Activated T-cell treated with anti-CD3 and anti-CD28 coated beads for 48 hours (primary cell): Measurements from ENCODE around the gene NNMT.

Source experiments
- DNase-seq: peaks from one replicate; pipeline ENCODE4 v3.0.0-alpha.2; 2020; ENCODE audit warnings: low read depth

The NNMT gene

DNA sequence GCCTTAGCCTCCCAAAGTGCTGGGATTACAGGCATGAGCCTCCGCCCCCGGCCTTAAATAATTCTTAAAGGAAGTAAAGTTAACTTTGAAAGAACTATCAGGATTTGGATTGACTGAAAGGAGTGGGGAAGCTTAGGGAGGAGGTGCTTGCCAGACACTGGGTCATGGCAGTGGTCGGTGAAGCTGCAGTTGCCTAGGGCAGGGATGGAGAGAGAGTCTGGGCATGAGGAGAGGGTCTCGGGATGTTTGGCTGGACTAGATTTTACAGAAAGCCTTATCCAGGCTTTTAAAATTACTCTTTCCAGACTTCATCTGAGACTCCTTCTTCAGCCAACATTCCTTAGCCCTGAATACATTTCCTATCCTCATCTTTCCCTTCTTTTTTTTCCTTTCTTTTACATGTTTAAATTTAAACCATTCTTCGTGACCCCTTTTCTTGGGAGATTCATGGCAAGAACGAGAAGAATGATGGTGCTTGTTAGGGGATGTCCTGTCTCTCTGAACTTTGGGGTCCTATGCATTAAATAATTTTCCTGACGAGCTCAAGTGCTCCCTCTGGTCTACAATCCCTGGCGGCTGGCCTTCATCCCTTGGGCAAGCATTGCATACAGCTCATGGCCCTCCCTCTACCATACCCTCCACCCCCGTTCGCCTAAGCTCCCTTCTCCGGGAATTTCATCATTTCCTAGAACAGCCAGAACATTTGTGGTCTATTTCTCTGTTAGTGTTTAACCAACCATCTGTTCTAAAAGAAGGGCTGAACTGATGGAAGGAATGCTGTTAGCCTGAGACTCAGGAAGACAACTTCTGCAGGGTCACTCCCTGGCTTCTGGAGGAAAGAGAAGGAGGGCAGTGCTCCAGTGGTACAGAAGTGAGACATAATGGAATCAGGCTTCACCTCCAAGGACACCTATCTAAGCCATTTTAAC lies at the start of gene NNMT:
Gene NNMT (plus strand): TSS at position 724 of the 929 bp plus-strand sequence. CDS start 158 bp downstream, at position 882.
- no peak for DNase-seq

DNA sequence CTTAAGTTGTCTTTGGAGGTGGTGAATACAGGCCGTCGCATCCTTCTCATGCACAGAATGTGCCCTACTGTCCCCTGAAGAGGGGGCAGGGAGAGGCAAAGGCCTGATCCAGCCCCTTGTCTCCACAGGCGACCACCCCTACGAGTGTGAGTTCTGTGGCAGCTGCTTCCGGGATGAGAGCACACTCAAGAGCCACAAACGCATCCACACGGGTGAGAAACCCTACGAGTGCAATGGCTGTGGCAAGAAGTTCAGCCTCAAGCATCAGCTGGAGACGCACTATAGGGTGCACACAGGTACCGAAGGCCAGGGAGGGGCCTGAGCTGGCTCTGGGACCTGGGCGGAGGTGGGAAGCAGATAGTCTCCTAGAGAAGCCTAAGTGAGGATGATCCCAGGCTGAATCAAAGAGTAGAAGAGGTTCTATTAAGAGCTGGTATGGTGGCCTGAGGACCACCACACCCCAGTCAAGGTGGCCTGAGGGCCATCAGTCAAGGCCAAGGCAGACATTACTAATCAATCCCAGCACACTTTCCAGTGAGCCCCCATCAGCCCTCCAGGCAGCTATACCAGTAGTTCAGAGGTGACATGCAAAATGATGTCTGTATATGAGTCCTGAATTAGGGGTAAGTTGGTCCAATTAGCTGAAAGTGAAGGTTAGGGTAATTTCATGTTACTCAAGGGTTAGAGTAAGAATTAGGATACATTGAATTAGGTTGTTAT lies 49.0 kb upstream of the NNMT start:
- no peak for DNase-seq

DNA sequence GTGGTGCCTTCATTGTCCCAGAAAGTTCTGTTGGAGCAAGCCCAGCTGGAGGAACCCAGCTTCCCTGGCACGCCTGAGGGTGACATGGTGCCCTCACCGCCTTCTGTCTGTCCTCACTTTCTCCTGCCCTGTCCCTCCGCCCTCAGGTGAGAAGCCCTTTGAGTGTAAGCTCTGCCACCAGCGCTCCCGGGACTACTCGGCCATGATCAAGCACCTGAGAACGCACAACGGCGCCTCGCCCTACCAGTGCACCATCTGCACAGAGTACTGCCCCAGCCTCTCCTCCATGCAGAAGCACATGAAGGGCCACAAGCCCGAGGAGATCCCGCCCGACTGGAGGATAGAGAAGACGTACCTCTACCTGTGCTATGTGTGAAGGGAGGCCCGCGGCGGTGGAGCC lies 46.0 kb upstream of the NNMT start:
- no peak for DNase-seq

DNA sequence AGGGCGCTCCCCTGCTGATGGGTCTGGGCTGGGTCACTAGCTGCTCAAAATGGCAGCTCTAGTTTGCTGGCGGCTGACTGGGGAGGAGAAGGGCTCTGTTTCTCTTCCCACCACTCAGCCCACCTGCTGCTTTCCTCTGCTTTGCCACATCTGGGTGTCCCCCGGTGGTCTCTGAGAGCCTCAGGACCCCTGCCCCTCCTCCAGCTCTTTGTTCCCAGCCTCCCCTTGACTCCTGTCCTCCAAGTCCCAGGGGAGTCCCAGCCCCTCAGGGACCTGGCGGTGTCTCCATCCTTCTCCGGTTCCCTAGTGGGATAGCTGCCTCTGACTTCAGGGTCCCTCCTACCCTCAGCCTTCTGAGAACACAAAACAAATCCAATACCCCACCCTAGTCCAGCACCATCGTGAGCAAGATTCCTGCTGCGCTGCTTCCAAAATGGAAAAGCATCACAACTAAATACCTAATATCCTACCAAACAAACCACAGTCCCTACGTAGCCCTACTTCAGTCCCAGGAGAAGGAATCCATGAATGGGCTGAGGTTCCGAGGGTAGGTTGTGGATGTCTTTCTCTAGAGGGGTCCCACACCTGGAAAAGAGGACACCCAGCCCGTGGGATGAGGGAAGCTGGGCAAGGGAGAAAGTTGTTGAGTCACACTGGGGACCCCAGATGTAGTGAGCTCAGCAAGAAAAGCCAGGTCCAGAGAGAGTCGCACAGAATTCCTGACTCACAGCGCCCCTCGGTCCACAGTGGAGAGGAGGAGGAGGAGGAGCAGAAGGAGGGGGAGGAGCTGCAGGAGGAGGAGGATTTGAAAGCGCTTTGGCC lies 45.0 kb upstream of the NNMT start:
- DNase-seq: no peak

DNA sequence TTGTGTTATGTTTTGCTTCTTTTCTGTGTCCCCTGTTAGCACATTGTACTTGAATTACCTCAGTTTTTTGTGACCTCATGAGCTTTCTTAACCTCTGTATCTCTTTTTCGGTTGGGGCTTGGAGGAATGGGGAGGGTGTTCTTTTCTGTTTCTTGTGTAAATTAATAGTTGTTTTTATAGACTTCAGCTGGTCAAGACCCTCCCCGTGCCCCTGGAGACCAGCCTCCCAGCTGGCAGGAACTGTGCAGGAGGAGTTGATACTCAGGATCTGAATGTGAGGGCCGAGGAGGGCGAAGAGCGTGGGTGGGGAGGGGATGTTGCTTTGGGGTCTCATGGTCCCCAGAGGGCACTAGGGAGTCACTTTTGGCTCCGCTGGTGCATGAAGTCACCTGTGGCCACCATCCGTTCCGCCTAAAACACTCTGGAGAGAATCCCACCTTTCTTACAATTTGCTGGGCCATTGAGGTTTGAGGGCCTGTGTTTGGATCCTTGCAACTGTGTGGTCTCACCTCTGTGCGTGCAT lies 44.3 kb upstream of the NNMT start:
- DNase-seq: no peak

DNA sequence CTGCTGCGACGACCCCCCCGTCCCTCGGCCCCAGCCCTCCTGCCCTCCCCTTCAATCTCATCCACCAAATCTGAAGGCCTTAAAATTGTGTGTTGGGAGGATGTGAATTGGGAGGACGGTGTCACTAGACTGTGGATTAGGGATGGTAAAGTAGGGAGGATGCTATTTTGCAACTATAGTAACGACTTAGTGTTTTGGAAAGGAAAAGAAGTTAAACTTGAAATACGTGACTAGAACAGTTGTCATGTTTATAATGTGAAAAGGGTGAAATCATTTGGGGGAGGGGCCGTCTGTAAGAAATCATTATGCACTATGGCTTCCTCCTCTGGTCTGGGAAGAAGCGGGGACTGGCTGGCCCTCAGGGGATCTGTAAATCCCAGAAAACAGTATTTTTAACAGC lies 43.4 kb upstream of the NNMT start:
- DNase-seq: no peak

DNA sequence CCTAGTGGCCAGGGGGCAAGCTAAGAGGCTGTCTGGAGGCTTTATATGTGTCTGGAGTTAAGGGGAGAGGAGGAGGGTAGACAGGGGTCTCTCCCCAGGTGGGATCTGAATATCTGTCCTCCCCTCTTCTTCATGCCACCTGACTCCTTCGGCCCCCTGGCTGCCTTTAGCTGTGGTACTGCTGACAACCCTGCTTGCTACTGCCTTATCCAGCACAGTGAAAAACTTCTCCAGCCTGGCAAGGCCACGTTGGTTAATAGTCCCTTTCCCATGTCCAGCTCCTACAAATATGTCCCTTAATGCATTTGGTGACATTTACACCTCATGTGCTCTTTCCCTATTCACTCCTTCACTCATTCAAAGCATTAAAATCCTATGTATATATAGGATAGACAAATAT lies 42.4 kb upstream of the NNMT start:
- no peak for DNase-seq

DNA sequence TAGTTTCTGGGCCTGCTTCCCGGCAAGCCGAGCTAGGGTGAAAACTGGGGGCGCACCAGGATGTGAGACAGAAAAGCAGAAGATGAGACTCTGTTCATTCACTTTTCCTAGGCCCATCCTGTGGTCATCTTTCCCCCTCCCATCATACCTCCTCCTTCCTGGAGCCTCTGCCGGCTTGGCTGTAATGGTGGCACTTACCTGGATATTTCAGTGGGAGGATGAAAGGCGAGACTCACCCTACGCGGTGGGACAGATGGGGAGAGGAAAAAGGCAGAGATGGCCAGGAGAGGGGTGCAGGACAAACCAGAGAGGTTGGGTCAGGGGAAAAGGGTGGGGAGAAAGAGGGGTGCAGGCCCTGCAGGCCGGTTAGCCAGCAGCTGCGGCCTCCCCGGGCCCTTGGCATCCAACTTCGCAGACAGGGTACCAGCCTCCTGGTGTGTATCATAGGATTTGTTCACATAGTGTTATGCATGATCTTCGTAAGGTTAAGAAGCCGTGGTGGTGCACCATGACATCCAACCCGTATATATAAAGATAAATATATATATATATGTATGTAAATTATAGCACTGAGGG lies 41.5 kb upstream of the NNMT start:
- DNase-seq: no peak

DNA sequence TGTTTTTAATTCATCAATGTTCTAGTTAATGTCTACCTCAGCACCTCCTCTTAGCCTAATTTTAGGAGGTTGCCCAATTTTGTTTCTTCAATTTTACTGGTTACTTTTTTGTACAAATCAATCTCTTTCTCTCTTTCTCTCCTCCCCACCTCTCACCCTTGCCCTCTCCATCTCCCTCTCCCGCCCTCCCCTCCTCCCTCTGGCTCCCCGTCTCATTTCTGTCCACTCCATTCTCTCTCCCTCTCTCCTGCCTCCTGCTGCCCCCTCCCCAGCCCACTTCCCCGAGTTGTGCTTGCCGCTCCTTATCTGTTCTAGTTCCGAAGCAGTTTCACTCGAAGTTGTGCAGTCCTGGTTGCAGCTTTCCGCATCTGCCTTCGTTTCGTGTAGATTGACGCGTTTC lies 40.9 kb upstream of the NNMT start:
- DNase-seq: no peak

DNA sequence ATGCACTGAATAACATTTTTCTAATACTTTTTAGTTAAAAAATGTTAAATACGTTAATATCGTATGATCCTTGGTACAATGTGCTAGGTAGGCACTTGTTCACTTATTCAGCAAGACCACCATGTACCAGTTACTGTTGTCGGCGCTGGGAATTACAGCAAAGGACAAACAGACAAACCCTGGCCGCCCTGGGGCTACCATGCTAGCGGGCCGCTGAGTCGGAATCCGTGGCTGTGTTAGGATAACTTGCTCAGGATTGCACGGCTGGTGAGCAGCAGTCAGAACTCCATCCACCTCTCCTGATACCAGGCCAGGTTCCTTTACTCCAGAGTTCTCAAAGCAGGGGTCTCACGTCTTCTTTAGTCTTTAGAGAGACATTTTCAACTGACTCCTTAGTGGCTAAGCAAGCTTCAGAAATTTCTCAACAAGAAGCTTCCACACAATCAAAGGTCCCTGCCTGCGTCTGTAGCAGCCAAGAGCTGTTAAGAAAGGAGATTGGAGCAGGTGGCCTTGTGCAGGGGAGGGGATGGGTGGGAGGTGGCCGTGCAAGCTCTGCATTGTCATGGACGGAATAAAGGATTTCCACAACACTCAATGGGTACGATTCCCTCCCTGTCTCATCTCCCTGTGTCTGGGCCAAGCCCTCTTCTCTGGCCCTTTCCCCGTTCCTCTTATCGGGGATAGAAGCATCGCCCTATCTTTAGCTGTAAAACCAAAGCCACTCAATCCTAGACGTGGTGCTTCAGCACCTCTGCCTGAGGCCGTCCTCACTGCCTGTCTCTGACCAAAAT lies 39.8 kb upstream of the NNMT start:
- no peak for DNase-seq

DNA sequence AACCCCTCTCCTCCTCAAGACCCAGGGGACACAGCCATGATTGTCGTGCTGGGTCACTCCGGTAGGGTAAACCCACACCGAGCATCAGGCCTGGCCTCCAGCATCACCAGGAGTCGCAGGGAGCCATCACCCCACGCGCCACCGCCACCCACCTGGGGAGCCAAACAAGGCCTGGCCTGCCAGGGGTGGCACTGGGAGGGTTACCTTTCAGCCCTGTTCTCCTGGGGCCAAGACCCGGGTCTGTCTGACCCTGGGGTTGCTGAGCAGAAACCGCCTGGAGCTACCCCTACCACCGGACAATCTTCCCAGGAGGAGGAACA lies 39.3 kb upstream of the NNMT start:
- no peak for DNase-seq

DNA sequence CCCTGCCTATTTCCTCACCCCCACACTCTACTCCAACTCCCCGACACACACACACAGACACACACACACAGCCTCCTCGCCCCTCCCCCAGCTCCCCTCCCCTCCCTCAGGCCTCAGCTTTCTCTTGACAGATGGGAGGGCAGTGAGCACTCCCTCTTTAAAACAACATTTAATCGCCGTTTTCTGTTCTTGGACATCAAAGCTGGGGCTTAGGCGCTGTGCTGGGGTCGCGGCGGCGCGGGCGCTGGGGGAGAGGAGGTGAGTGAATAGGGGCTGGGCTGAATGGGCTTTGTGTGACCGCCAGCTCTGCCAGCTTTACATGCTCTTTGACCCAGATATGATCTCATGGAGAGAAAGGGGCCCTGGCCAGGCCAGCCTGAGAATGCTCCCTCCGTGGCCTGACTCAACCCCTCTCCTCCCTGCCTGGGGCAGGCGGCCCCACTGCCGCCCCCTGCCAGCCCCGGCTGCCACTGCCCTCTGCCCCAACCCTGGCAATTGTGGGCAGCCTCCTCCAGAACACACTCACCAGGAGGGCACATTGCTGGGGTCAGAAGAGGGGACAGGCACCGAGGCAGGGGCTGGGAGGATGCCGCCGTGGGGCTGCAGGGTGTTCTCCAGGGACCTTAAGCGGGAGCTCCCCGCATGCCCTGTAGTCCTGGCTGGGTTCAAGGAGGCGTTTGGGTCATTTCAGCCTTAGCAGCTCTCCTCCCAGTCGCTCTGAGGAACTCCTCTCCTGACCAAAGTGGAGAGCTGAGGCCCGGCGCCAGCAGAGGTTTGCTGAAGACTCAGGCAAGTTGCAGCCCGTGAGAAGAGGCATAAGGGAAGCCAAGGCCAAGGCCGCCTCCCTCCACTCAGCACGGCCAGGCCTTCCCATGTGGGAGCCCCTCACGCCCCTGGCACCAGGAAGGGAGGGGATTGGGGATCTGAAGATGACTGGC lies 38.3 kb upstream of the NNMT start:
- no peak for DNase-seq

DNA sequence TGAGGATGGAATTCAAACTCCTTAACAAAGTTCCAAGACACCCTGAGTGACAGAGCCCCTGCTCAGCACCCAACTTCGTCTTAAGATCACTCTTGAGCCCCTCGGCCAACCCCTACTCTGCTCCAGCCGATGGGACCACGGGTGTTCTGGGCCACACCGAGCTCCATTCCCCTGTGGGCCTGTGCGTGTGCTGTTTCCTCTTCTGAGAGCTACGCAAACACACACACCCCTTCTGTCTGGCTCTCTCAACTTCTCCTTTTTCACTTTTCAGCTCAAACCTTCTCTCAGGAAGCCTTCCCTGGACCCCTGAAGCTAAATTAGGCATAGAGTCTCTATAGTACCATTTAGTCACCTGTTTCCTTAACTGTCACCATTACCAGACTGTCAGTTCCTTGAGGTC lies 37.5 kb upstream of the NNMT start:
- DNase-seq: no peak

DNA sequence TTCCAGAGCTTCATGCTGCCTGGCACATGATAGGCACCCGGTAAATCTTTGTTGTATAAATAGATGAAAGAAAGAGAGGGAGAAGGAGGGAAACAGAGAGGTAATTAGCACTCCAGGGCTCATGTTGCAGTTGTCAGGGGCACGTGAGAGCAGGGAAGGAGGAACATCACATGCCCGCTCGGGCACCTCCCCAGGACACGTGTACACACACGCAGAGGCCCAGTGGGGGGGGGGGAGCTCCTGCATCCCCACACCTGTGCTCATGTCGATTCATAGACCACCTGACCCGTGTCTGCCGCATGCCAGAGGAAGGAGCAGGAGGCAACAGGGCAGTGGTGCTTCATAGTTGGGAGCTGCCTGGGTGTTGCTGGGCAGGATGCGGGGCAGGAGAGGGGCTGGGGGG lies 37.1 kb upstream of the NNMT start:
- no peak for DNase-seq

DNA sequence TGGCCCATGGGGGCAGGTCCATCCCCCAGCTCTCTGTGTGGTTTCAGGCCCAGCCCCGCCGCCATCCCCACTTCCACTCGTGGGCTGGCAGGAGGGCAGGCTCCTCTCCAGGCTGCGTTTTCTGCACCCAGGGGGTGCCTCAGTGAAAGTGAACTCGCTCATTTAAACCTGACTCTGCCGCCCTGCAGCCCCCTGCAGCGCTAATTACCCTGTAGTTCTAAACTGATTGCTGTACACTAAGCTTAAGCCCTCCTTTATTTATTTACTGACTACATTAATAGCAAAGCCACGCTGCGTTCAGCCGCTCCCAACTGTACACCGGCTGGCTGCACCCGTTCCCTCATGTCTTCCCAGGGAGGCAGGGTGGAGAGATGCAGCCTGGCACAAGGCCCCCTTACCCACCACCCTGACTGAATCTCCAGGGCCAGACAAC lies 36.6 kb upstream of the NNMT start:
- no peak for DNase-seq

DNA sequence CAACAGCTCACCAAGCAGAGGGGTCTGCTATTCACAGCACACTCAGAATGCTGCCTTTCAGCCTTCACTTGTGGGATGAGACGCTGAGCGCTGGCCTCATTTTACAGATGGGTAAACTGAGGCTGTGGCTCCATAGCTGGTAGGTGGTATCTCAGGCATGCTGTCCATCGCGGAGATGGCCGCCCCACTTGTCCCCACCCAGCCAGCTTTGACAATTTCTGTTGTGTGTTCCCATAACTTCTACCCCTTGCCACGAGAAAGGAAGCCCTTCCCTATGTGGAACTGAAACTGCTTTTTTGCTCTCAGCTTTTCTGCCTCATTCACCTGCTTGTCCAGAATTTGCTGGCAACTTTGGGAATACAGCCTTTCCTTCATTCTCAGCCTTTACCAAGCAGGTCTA lies 36.1 kb upstream of the NNMT start:
- no peak for DNase-seq

DNA sequence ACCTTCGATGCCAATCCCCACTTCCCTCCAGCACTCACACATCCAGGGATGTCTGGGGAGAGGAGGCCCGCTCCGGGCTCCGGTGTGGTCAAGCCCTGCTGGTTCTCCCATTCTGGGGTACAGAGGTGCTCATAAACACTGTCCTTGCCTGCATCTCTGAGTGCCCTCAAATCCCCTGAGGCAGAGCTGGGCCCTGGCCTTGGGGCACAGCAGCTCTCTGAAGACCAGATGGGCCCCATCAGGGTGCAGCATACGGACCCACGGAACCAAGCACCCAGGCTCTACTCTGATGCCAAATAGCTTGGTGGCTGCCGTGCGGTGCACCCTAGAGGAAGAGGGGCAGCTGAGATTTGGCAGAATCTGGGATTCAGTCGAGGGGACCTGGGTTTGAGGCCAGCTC lies 35.7 kb upstream of the NNMT start:
- DNase-seq: no peak

DNA sequence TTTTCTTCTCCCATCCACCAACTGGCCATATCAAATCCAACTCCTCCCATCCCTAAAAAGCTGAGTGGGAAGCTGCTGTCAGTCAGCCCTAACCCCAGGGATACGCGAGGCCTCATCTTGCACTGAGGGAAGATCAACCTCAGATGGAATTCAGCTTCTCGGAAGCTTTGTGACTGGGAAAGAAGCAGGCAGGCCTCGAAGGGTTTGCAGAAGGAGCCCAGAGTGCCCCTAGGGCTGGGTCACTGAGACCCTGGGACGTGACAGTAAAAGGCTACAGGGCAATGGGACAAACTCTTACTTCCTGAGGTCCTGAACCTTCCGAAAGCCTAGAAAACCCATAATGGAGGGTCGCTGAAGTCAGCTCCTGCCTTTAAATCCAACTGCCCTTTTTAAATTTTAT lies 34.4 kb upstream of the NNMT start:
- DNase-seq: no peak

DNA sequence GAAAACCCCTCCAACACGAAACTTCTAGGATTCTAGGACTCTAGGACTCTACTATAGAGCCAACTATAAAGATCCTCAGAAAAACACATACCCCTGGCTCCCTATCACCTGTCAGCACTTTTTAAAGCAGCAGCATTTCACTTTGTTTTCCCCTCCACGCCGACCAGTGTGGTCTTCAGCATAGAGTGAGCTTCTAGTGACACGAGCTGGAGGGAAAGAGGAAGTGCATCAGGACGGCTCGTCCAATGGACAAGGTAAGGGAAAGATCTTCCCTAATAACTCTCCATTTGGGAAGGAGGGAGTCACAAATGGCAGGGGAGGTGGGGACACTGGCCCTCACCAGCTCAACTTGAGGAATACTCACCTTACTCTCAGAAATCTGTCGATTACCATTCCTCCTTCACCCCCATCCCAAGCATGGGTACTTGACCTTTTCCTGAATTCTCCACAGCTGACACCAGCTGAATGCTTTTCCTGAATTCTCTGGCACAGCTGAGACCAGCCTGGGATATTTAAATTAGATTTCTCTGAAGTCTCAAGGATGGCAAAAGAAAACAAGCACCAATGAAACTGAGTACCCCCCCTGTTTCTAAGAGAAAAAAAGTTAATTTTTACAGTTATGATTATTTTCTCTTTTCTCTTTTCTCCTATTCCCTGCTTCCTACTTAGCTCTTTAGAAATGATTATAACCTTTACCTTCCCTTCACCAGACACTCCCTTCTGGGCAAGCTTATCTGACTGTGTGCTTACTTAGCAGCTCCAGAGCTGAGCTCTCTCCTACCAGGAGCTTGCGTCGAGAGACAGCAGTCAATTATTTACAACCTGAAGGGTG lies 33.3 kb upstream of the NNMT start:
- DNase-seq: no peak
